GM12878 (cell line): Measurements from ENCODE around the gene ARMC2. TPM values are rescaled to one million over a fixed set of nuclear protein-coding genes. Genes with fewer than 3 reads are reported as not detected.

Experiments
- ATAC-seq: fragments of 200-7000 bp; cut with Tn5 transposase; 3 replicates; pipeline ENCODE4 v1.9.1; 2020; ENCODE audit warnings: mild to moderate bottlenecking, moderate library complexity
- BruUV-seq: library from RNA; stranded (reverse); fragments of 400-500 nt; replicated peaks from 2 replicates; lab custom pipeline; 2021; lab: Mats Ljungman, UMichigan
- CTCF ChIA-PET: fragments of 300-600 bp; sonication (Branson Sonifier 250); formaldehyde crosslinking; extraction: SDS; loops from one replicate; lab custom pipeline; 2021; ENCODE audit warnings: inconsistent platforms; lab: Yijun Ruan, JAX
- POLR2A ChIA-PET: fragments of 350-600 bp; formaldehyde crosslinking; extraction: SDS; loops from one replicate; lab custom pipeline; 2021; ENCODE audit warnings: inconsistent platforms; lab: Charles Lee
- RAD21 ChIA-PET: fragments of 300-600 bp; sonication (Branson Sonifier 250); formaldehyde crosslinking; loops from one replicate; lab custom pipeline; 2023; ENCODE audit warnings: antibody characterized with exemption; ENCODE audit not compliant: unreplicated experiment; lab: Charles Lee
- SMC1A ChIA-PET: fragments of 300-600 bp; sonication (Branson Sonifier 250); formaldehyde crosslinking; loops from one replicate; lab custom pipeline; 2023; ENCODE audit not compliant: unreplicated experiment, uncharacterized antibody; lab: Charles Lee
- DNase-seq: peaks from one replicate; pipeline ENCODE4 v3.0.0-alpha.2; 2011; ENCODE audit warnings: low read depth, low spot score
- FAIRE-seq: peaks from 3 replicates; lab custom pipeline; 2011; peaks lifted over from hg19 to GRCh38; lab: Jason Lieb, UNC
- H2AFZ ChIP-seq: 2 replicates; pipeline ENCODE4 v1.6.0; 2011; ENCODE audit warnings: low read depth, low read length, control low read depth; ENCODE audit not compliant: control insufficient read depth
- H3K27ac ChIP-seq: 2 replicates; pipeline ENCODE4 v1.5.1; 2011; ENCODE audit warnings: control low read depth; ENCODE audit not compliant: control insufficient read depth, insufficient read depth
- H3K27me3 ChIP-seq, 2 experiments: replicated peaks in 1 of 2; 2 replicates each; pipeline versions ENCODE4 v1.6.0 to v1.6.1; 2011; ENCODE audit warnings: low read length in 1 of 2; ENCODE audit not compliant: control insufficient read depth in 2 of 2, insufficient read depth in 2 of 2
- H3K36me3 ChIP-seq, 2 experiments: 2 replicates each; pipeline ENCODE4 v1.5.1; 2011; ENCODE audit warnings: low read length in 1 of 2; ENCODE audit not compliant: control insufficient read depth in 2 of 2, insufficient read depth in 2 of 2
- H3K4me1 ChIP-seq: 2 replicates; pipeline ENCODE4 v1.6.1; 2011; ENCODE audit warnings: mild to moderate bottlenecking, low read length, moderate library complexity, mixed read lengths; ENCODE audit not compliant: control insufficient read depth, insufficient read depth
- H3K4me2 ChIP-seq: 2 replicates; pipeline ENCODE4 v1.6.0; 2011; ENCODE audit warnings: control low read depth; ENCODE audit not compliant: control insufficient read depth, insufficient read depth
- H3K4me3 ChIP-seq: fragments of 200-600 bp; sonication (generic); 2 replicates; pipeline ENCODE4 v1.5.1; 2016
- H3K79me2 ChIP-seq: 2 replicates; pipeline ENCODE4 v1.6.0; 2011; ENCODE audit warnings: low read length; ENCODE audit not compliant: control insufficient read depth, insufficient read depth
- H3K9ac ChIP-seq: 2 replicates; pipeline ENCODE4 v1.8.0; 2011; ENCODE audit warnings: low read length, control low read depth, mixed read lengths; ENCODE audit not compliant: control insufficient read depth, insufficient read depth
- H3K9me3 ChIP-seq: replicated peaks from 3 replicates; pipeline ENCODE4 v1.5.1; 2011; ENCODE audit warnings: mild to moderate bottlenecking, low read length; ENCODE audit not compliant: control insufficient read depth, insufficient read depth
- H4K20me1 ChIP-seq: 2 replicates; pipeline ENCODE4 v1.6.0; 2011; ENCODE audit not compliant: control insufficient read depth, insufficient read depth
- BMI1 ChIP-seq: fragments of 450-650 bp; IDR thresholded peaks from 2 replicates; pipeline ENCODE4 v1.6.1; 2016; ENCODE audit warnings: mild to moderate bottlenecking, moderate library complexity, borderline replicate concordance
- CBX5 ChIP-seq: sonication (generic); IDR thresholded peaks from 2 replicates; pipeline ENCODE4 v1.6.1; 2016; ENCODE audit warnings: low read depth, moderate library complexity, mild to moderate bottlenecking, inconsistent platforms
- JUNB ChIP-seq: IDR thresholded peaks from 2 replicates; pipeline ENCODE4 v1.6.1; 2016; ENCODE audit warnings: antibody characterized with exemption, mild to moderate bottlenecking
- KLF5 ChIP-seq: fragments of 450-650 bp; IDR thresholded peaks from 2 replicates; pipeline ENCODE4 v1.6.1; 2014; ENCODE audit warnings: mild to moderate bottlenecking; ENCODE audit not compliant: partially characterized antibody
- MTA3 ChIP-seq: IDR thresholded peaks from 2 replicates; pipeline ENCODE4 v1.6.1; 2012; ENCODE audit warnings: low read length, inconsistent platforms, borderline replicate concordance
- NFXL1 ChIP-seq: fragments of 450-650 bp; IDR thresholded peaks from 2 replicates; pipeline ENCODE4 v1.6.1; 2017; ENCODE audit warnings: antibody characterized with exemption, mild to moderate bottlenecking, borderline replicate concordance
- SIX5 ChIP-seq: IDR thresholded peaks from 2 replicates; pipeline ENCODE4 v1.6.1; 2011; ENCODE audit warnings: mild to moderate bottlenecking, low read depth, low read length, moderate library complexity; ENCODE audit not compliant: severe bottlenecking
- SMAD5 ChIP-seq: IDR thresholded peaks from 2 replicates; pipeline ENCODE4 v1.6.1; 2016; ENCODE audit warnings: antibody characterized with exemption, low read depth
- STAT3 ChIP-seq: IDR thresholded peaks from 2 replicates; pipeline ENCODE4 v1.6.1; 2011; ENCODE audit warnings: low read depth, low read length, improper control_type of control experiment
- WGBS: methylation state at CpG from one replicate; pipeline ENCODE4 v1.1.6; 2016; ENCODE audit warnings: low lambda C conversion rate; ENCODE audit not compliant: insufficient replicate concordance, insufficient coverage; ENCODE audit errors: missing lambda C conversion rate; 5-methylcytosine and 5-hydroxymethylcytosine counted together
- in situ Hi-C: fragments of 300-500 bp; cut with MboI; formaldehyde crosslinking; loops from 9 replicates; pipeline ENCODE4 v1.14.3; 2018; ENCODE audit warnings: mixed read lengths
- intact Hi-C: fragments of 100-400 bp; cut with micrococcal nuclease; formaldehyde crosslinking; loops from one replicate; pipeline ENCODE4 v1.14.2; 2022; ENCODE audit not compliant: unreplicated experiment
- polyA plus RNA-seq, 11 experiments: library from polyadenylated mRNA; depleted of rRNA in 4 of 11; unstranded in 6 of 11; stranded (reverse) in 5 of 11; fragments of >200 nt; fragmentation: Nextera tagmentation in 4 of 11; fragmentation: Illumina TruSeq in 1 of 11; extraction: Ambion mirVana in 4 of 11; extraction: Trizol in 1 of 11; gene quantifications; 1 replicate in 1 of 11; 2 replicates in 10 of 11; pipeline versions ENCODE4 v1.2.1 to v1.2.3, GENCODE V29; 2011 to 2016; ENCODE audit warnings: inconsistent platforms in 2 of 11, missing spikeins in 2 of 11, low read depth in 1 of 11
- total RNA-seq, 4 experiments: library from RNA; depleted of rRNA in 3 of 4; stranded (reverse); fragments of >200 nt in 3 of 4; fragmentation: Illumina TruSeq in 1 of 4; extraction: Trizol in 1 of 4; gene quantifications; 2 replicates each; pipeline versions ENCODE4 v1.2.1 to v1.2.3, GENCODE V29; 2013 to 2021
- TF ChIP-seq, protein P1 (sequence below): fragments of 450-650 bp; IDR thresholded peaks from 2 replicates; pipeline ENCODE4 v1.6.1; 2016; ENCODE audit warnings: mild to moderate bottlenecking, moderate library complexity, borderline replicate concordance
- TF ChIP-seq, protein P2 (sequence below): IDR thresholded peaks from 2 replicates; pipeline ENCODE4 v1.6.1; 2011; ENCODE audit warnings: borderline replicate concordance, low read depth, mild to moderate bottlenecking, moderate library complexity, mixed read lengths, low read length; ENCODE audit not compliant: insufficient read depth; ENCODE audit errors: extremely low read length

The ARMC2 gene
- total and polyA plus RNA-seq, 10 of the 15 experiments (the other 5 are each of a cell fraction or from before 2014, with no cell fraction given) = 0.06 to 0.33 (median 0.21) TPM; not detected in 5

GRCh38 chr6:108844135-108844534 lies 4.1 kb upstream of the ARMC2 start:
- intact Hi-C loops = no loop called here

GRCh38 chr6:108845145-108845544 lies 3.1 kb upstream of the ARMC2 start:
- intact Hi-C loops = no loop called here
- H2AFZ ChIP-seq = no peak overlapping the region
- H3K9ac ChIP-seq = no peak overlapping the region
- ChIA-PET RAD21 (no interaction called here), SMC1A (interaction anchor here (0.9 to 1.0 kb wide), 2 partner anchors 37 to 304 kb away, joined by 3 to 4 read pairs; no protein-coding TSS in a partner anchor), POLR2A (interaction anchor here (0.6 kb wide), 1 partner anchor 28 kb away, joined by 3 read pairs; no protein-coding TSS in a partner anchor), CTCF (interaction anchor here (1.6 to 3.7 kb wide), 2 partner anchors 9 to 304 kb away, joined by 5 to 18 read pairs; no protein-coding TSS in a partner anchor)
- H3K9me3 ChIP-seq = no peaks in the 10 kb centered on the region; the same call in 2 of the 3 replicates
- FAIRE-seq = no peak
- H3K27me3 ChIP-seq = peaks cover 3 to 14% of the 10 kb centered on the region in 2 experiments; a peak in 3 of 4 replicates
- no peak for ATAC-seq
- no TSS peak for BruUV-seq
- no peak overlapping the region for H3K4me2 ChIP-seq
- no peak for DNase-seq
- no peaks in the 10 kb centered on the region for H4K20me1 ChIP-seq
- no peaks in the 10 kb centered on the region for H3K79me2 ChIP-seq
- in situ Hi-C loops = no loop called here
- H3K27ac ChIP-seq = no peak overlapping the region
- no peaks in the 10 kb centered on the region; the same call in 1 of the 2 replicates for H3K4me1 ChIP-seq
- no peaks in the 10 kb centered on the region for H3K36me3 ChIP-seq
- H3K4me3 ChIP-seq = no peak overlapping the region
- no peak for TF ChIP-seq BMI1
- no peak for TF ChIP-seq SIX5
- TF ChIP-seq, protein P1, sequence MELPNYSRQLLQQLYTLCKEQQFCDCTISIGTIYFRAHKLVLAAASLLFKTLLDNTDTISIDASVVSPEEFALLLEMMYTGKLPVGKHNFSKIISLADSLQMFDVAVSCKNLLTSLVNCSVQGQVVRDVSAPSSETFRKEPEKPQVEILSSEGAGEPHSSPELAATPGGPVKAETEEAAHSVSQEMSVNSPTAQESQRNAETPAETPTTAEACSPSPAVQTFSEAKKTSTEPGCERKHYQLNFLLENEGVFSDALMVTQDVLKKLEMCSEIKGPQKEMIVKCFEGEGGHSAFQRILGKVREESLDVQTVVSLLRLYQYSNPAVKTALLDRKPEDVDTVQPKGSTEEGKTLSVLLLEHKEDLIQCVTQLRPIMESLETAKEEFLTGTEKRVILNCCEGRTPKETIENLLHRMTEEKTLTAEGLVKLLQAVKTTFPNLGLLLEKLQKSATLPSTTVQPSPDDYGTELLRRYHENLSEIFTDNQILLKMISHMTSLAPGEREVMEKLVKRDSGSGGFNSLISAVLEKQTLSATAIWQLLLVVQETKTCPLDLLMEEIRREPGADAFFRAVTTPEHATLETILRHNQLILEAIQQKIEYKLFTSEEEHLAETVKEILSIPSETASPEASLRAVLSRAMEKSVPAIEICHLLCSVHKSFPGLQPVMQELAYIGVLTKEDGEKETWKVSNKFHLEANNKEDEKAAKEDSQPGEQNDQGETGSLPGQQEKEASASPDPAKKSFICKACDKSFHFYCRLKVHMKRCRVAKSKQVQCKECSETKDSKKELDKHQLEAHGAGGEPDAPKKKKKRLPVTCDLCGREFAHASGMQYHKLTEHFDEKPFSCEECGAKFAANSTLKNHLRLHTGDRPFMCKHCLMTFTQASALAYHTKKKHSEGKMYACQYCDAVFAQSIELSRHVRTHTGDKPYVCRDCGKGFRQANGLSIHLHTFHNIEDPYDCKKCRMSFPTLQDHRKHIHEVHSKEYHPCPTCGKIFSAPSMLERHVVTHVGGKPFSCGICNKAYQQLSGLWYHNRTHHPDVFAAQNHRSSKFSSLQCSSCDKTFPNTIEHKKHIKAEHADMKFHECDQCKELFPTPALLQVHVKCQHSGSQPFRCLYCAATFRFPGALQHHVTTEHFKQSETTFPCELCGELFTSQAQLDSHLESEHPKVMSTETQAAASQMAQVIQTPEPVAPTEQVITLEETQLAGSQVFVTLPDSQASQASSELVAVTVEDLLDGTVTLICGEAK = no peak
- no peak for TF ChIP-seq JUNB
- TF ChIP-seq CBX5 = no peak
- no peak for TF ChIP-seq SMAD5
- no peak for TF ChIP-seq MTA3

More at GRCh38 chr6:108844135-108844534, 4.1 kb upstream of the ARMC2 start:
- no peaks in the 10 kb centered on the region for H3K36me3 ChIP-seq
- peaks cover 3 to 14% of the 10 kb centered on the region in 2 experiments; a peak in 3 of 4 replicates for H3K27me3 ChIP-seq
- no peak overlapping the region for H3K4me2 ChIP-seq
- BruUV-seq = no TSS peak
- 32% methylated on average over 3 of the region's 3 CpGs for whole genome bisulfite sequencing
- ChIA-PET SMC1A (no interaction called here), CTCF (interaction anchor here (1.2 to 3.7 kb wide), 2 partner anchors 8 to 302 kb away, joined by 3 to 18 read pairs; no protein-coding TSS in a partner anchor), RAD21 (no interaction called here), POLR2A (no interaction called here)
- no peaks in the 10 kb centered on the region for H3K79me2 ChIP-seq
- DNase-seq (no peak), ATAC-seq (no peak), FAIRE-seq (no peak)
- no peaks in the 10 kb centered on the region; the same call in 2 of the 3 replicates for H3K9me3 ChIP-seq
- in situ Hi-C loops = no loop called here
- no peak overlapping the region for H3K27ac ChIP-seq
- H4K20me1 ChIP-seq = no peaks in the 10 kb centered on the region
- no peak overlapping the region for H3K9ac ChIP-seq
- H3K4me3 ChIP-seq = no peak overlapping the region
- TF ChIP-seq KLF5 (no peak), NFXL1 (no peak), SIX5 (no peak), STAT3 (no peak)
- TF ChIP-seq, protein P2, sequence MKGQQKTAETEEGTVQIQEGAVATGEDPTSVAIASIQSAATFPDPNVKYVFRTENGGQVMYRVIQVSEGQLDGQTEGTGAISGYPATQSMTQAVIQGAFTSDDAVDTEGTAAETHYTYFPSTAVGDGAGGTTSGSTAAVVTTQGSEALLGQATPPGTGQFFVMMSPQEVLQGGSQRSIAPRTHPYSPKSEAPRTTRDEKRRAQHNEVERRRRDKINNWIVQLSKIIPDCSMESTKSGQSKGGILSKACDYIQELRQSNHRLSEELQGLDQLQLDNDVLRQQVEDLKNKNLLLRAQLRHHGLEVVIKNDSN = peak; percentile 5
- H2AFZ ChIP-seq = no peak overlapping the region
- H3K4me1 ChIP-seq = no peaks in the 10 kb centered on the region; the same call in 1 of the 2 replicates
